Measurements from ENCODE around the gene CCM2. TPM values are rescaled to one million over a fixed set of nuclear protein-coding genes. Genes with fewer than 3 reads are reported as not detected.
A peak's percentile ranks its signal among the peaks of the same experiment; 100 is the strongest.

The CCM2 gene
- total and polyA plus RNA-seq, 10 donors = 67.8 to 108 (median 83.8) TPM

- intact Hi-C loops (cut with DNase I; ENCODE audit: low total_unique reads) = no loop called here
- 80 to 91% (median 85%) methylated on average over 13 to 18 of the region's 18 CpGs for WGBS, 5 donors
These were observed 32.2 kb upstream of the CCM2 start for GRCh38 chr7:44967571-44968446.

GRCh38 chr7:44969049-44969700 lies 30.8 kb upstream of the CCM2 start:
- intact Hi-C loops (cut with DNase I; ENCODE audit: low total_unique reads) = no loop called here
- Histone ChIP-seq H3K27ac (no peak overlapping the region), H3K9me3 (no peaks in the 10 kb centered on the region), H3K4me1 (peaks cover 0 to 16% (median 5%) of the 10 kb centered on the region in 6 donors), H3K27me3 (replicated peaks in 1 of 7) (no peaks in the 10 kb centered on the region), H3K36me3 (peaks cover 0 to 100% (median 61%) of the 10 kb centered on the region in 6 donors), H3K4me3 (no peak overlapping the region)
- DNase-seq = peak; percentile 61
- WGBS, 5 donors = 89 to 93% (median 93%) methylated on average over 10 to 11 of the region's 11 CpGs
- no peak for TF ChIP-seq POLR2A (IDR thresholded peaks at IDR 0.05)
- TF ChIP-seq POLR2AphosphoS5 (IDR thresholded peaks at IDR 0.05) = peak in 2 of 3 donors; percentile 29 to 62

More at GRCh38 chr7:44967571-44968446, 32.2 kb upstream of the CCM2 start:
- Histone ChIP-seq H3K4me3 (no peak overlapping the region), H3K27me3 (replicated peaks in 1 of 7) (peaks cover 0 to 5% (median 0%) of the 10 kb centered on the region in 7 donors), H3K4me1 (peaks cover 0 to 13% (median 5%) of the 10 kb centered on the region in 6 donors), H3K9me3 (no peaks in the 10 kb centered on the region), H3K36me3 (peaks cover 0 to 100% (median 57%) of the 10 kb centered on the region in 6 donors), H3K27ac (no peak overlapping the region)
- TF ChIP-seq POLR2A (IDR thresholded peaks at IDR 0.05) (no peak), CTCF (IDR thresholded peaks at IDR 0.05 in 8 of 11, conservative IDR thresholded peaks at IDR 0.05 in 3 of 11) (peak in 5 of 11 experiments; percentile 15 to 34 (median 28)), POLR2AphosphoS5 (IDR thresholded peaks at IDR 0.05) (peak; percentile 18 to 61 (median 35))
- peak; percentile 74 for DNase-seq

GRCh38 chr7:44969701-44970522 lies 30.1 kb upstream of the CCM2 start:
- Histone ChIP-seq H3K27ac (no peak overlapping the region), H3K9me3 (no peaks in the 10 kb centered on the region), H3K27me3 (replicated peaks in 1 of 7) (no peaks in the 10 kb centered on the region), H3K4me1 (peaks cover 0 to 24% (median 7%) of the 10 kb centered on the region in 6 donors), H3K4me3 (no peak overlapping the region), H3K36me3 (peaks cover 0 to 100% (median 63%) of the 10 kb centered on the region in 6 donors)
- WGBS, 5 donors = 79 to 89% (median 82%) methylated on average over 13 to 21 of the region's 21 CpGs
- intact Hi-C loops (cut with DNase I; ENCODE audit: low total_unique reads) = loop anchor here (10.0 kb wide), 1 partner anchor 55 kb away; no protein-coding TSS in a partner anchor
- DNase-seq = peak; percentile 66
- no peak for TF ChIP-seq CTCF (IDR thresholded peaks at IDR 0.05 in 8 of 11, conservative IDR thresholded peaks at IDR 0.05 in 3 of 11)
- peak in 1 of 3 donors; percentile 38 for TF ChIP-seq POLR2AphosphoS5 (IDR thresholded peaks at IDR 0.05)

- no peak overlapping the region for H3K4me3 ChIP-seq
- no peaks in the 10 kb centered on the region for H3K9me3 ChIP-seq
- no peaks in the 10 kb centered on the region for H3K27me3 ChIP-seq (replicated peaks in 1 of 7)
- H3K27ac ChIP-seq = no peak overlapping the region
- no peak for DNase-seq
- 90 to 96% (median 92%) methylated on average over 16 to 18 of the region's 18 CpGs for WGBS, 5 donors
- peaks cover 0 to 31% (median 8%) of the 10 kb centered on the region in 6 donors for H3K4me1 ChIP-seq
- TF ChIP-seq POLR2AphosphoS5 (IDR thresholded peaks at IDR 0.05) (peak in 1 of 3 donors; percentile 53), CTCF (IDR thresholded peaks at IDR 0.05 in 8 of 11, conservative IDR thresholded peaks at IDR 0.05 in 3 of 11) (no peak)
- intact Hi-C loops (cut with DNase I; ENCODE audit: low total_unique reads) = loop anchor here (10.0 kb wide), 1 partner anchor 54 kb away; no protein-coding TSS in a partner anchor
- peaks cover 0 to 100% (median 63%) of the 10 kb centered on the region in 6 donors for H3K36me3 ChIP-seq
These were observed 29.4 kb upstream of the CCM2 start for GRCh38 chr7:44970523-44971051.
